AG20443 (cell line): Measurements from ENCODE around the gene GTF2H3.
"Not testable (repeated sequence)": the region's sequence is repeated elsewhere in the genome, so short reads cannot be mapped to it uniquely, and the experiment has no call there.

Source experiments
- DNase-seq: peaks from one replicate; pipeline ENCODE4 v3.0.0; 2012; ENCODE audit warnings: low spot score, mixed read lengths

The GTF2H3 gene

DNA sequence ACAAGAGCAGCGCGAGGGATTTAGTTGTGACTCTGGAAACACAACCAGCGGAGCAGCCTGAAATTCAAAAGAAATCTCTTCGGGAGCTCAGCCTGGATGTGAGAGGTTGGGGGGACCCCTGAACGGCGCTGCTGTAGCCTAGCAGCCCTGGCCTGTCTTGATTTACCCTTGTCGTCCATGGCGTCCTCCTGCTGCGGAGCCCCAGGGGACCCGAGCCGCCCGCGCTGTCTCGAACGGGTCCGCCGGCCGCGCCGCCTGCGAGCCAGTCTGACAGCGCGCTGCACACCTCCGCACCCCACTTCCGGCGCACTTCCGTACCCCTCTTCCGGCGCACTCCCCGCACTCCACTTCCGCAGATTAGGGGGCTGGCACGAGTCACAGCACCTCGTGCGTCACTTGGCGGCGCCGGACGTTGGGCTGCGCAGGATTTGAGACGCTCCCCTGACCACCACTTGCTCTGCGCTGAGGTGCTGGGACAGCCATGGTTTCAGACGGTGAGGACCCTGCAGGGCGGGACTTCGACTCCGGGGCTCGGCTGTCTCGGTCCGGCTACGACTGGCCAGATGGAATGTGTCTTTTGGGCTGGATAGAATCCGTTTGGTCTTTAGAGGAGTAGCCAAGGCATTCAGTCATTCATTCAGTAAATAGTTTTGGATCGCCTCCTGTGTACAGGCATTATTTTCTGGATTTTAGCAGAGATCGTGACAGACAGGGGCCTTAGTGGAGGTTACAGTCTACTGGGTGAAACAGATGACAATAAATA is at the start of gene GTF2H3, which contains the start of gene EIF2B1:
GTF2H3 (plus strand) TSS at position 451 of the 763 bp plus-strand sequence; CDS start at position 482, 31 bp downstream.
EIF2B1 (minus strand) TSS at position 308 of the 763 bp plus-strand sequence; CDS start at position 179, 129 bp downstream.
- peak; percentile 99 for DNase-seq

DNA sequence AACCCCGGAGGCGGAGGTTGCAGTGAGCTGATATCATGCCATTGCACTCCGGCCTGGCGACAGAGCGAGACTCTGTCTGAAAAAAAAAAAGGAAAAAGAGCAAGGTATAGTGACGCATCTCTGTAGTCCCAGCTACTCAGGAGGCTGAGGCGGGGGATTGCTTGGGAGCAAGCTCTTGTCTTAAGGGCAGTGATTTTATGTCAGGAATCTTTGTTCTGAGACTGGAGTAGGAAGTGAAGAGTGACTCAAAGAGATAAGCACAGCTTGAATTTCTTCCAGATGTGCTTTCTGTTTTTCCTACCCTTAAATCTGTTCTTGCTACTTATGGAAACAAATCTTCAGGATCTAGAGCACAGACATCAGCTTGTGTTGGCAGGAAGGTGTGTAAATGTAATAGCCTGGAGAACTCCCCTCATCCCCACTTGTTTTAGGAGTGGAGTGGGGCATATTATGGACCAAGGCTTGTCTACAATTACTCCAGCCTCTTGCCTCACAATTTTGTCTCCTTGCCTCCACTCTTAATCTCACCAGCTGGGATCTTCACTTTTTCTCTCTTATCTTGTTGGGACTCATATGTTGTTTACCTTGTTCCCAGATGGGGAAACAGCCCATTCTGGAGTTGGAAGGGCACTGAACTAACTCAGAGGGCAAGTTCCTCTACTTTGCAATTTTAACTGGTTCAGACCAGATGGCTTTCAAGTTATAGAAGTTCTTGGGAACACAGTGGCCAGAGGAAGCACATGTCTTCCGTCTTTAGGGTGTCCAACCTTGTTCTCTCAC is 41.7 kb upstream of the GTF2H3 start:
- no peak for DNase-seq

DNA sequence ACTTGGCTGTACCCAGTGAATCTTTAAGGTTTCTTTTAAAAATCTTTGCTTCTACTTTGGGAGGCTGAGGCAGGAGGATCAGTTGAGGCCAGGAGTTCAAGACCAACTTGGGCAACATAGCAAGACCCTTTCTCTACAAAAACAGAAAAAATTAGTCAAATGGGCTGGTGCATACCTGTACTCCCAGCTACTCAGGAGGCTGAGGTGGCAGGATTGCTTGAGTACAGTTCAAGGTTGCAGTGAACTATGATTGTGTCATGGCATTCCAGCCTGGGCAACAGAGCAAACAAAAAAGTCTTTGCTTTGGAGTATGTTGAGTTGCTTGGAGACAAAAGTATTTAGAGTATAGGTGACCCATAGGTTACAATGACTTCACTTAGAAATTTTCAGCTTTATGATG is 37.9 kb upstream of the GTF2H3 start:
- DNase-seq: no peak

DNA sequence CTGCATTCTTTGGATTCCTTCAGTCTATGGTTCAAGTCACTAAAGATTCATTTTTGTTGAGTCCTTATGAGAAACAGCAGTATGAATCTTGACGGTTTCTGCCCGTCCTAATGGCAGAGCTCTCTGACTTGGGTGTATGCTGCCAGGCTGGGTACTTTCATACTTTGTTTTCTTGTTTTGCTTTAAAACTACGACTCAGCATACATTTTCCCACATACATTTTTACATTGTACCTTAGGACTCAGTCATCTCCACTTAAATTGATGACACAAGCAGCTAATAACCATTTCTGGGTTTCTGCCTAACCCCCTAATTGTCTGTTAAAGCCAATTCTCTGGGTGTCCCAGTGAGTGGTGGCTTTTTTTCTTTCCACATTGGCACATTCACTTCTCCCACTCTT is 36.5 kb upstream of the GTF2H3 start:
- DNase-seq: no peak

DNA sequence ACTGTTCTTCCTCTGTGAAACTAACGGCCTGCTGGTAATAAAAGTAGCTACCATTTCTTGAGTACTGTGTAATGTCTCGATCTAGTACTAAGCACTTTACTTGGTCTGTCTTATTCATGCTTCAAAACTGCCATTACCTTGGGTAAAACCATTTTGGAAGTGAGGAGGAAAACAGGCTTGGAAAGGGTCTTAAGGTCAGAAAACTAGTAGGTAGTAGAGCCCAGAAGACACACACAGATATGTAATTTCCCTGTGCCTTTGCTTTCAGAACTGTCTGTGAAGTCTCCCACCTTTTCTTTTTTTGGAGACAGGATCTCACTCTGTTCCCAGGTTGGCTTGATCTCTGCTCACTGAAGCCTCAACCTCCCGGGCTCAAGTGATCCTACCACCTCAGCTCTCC is 35.1 kb upstream of the GTF2H3 start:
- DNase-seq: no peak

DNA sequence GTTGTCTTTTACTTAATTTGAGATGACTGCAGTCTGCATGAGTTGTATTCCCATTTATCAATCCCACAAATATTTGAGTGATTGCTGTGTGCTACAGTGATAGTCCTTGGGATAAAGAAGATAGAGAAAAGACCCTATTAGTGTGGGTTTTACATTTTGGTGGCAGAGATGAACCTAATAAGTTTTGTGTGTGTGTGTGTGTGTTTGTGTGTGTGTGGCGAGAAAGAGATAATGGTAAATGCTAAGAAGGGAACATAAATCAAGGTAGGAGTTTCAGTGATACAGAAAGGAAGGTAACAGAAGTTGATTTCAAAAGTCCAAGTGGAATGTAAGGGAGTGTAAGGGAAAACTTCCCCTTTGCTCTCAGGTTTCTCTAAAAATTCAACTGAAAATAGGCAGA is 34.3 kb upstream of the GTF2H3 start:
- no peak for DNase-seq

DNA sequence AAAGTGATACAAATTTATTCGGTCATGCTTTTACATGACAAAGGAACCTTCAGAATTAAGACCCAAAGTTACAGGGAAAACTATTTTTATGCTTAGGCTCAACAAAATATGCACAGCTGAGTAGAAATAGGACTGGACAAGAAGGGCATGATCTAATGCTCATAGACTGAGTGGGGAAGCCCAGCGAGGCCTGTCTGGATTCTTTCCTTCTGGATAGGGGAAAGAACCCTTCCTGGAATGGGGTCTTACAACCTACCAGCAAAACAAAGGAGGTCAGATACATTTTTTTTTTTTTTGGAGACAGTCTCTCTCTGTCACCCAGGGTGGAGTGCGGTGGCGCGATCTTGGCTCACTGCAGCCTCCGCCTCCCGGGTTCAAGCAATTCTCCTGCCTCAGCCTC is 33.9 kb upstream of the GTF2H3 start:
- no peak for DNase-seq

DNA sequence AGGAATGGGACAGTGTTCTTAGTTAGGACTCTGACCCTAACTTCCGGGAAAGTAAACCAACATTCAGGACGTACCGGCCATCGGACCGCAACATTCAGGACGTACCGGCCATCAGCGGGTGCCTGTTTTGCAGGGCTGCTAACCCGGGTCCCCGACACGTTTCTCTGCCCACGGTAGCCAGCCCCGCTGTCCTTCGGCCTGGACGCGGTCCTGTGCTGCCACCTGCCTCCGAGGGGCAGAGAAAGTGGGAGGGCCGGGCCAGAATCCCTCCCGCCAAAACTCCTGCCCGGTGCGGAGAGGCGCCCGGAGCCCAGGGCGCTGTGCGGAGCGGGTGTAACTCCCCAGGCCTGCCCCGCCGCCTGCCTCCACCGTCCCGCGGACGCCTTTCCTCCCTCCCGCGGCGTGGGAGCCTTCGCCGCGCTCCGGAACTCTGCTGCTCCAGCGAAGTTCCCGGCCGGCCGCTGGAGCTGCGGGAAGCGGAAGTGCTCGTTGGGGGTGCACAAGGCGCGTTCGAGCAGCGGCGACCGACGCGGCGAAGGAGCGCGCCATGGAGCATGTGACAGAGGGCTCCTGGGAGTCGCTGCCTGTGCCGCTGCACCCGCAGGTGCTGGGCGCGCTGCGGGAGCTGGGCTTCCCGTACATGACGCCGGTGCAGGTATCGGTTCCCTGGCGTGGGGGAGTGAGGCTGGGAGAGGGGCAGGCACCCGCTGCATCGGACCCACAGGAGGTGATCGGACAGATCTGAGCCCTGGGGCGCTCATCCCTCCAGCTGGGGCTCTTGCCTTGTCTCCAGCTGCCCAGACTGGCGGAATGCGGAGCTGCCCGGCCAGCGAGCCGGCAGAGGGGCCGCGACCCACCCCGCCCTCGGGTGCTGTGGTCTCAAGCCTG is 31.8 kb upstream of the GTF2H3 start, which contains the start of gene DDX55:
DDX55 (plus strand) TSS at position 498 of the 888 bp plus-strand sequence; CDS start at position 548, 50 bp downstream.
- peak; percentile 93 for DNase-seq

DNA sequence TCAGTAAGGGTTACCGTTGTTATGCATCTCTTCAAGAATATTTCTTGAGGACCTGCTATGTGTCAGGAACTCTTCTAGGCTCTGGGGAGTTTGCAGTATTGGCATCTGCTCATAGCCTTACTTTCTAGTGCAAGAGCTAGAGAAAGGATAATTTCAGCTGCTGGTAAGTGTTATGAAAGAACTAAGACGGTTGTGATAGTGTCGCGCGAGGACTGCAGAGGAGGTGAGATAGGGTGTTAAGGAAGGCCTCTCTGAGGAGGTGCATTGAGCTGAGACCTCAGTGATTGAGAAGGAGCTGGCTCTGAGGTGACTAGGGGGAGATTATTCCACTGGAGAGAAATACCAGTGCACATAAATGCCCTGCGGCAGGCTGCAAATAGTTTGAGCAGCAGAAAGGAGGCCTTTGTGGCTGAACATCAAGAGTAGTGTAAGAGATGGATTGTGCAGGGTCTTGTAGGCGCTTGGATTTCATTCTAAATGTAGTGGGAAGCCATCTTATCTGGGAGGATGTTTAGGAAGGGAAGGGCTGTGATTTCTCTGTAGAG is 30.9 kb upstream of the GTF2H3 start:
- no peak for DNase-seq

DNA sequence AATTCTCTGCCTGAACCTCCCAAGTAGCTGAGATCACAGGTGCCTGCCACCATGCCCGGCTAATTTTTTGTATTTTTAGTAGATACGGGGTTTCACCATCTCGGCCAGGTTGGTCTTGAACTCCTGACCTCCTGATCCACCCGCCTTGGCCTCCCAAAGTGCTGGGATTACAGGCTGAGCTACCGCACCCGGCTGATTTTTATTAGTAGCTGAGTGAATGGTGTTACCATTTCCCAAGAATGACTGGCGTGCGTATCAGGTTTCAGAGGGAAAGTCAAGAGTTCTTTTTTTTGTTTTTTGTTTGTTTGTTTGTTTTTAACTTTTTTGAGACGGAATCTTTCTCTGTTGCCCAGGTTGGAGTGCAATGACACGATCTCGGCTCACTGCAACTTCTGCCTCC is 30.1 kb upstream of the GTF2H3 start:
- not testable (repeated sequence) for DNase-seq

DNA sequence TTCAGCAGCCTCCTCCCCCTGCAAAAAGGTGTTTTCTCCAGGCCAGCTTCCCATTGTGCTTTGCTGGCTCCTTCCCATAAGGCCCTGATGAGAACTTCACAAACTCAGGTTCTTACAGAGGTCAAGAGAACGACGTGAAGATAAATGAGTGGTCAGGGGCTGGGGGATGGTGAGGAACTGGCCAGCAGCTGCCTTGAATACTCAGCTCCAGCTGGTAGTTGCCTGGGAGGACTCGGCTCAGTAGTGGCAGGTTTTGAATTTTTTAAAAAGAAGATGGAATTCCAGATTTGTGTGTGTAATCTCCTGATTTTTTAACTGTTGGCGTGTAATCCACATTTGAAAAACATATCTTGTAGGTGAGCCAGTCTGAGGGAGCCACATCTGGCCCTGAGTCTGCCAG is 25.9 kb upstream of the GTF2H3 start:
- no peak for DNase-seq

DNA sequence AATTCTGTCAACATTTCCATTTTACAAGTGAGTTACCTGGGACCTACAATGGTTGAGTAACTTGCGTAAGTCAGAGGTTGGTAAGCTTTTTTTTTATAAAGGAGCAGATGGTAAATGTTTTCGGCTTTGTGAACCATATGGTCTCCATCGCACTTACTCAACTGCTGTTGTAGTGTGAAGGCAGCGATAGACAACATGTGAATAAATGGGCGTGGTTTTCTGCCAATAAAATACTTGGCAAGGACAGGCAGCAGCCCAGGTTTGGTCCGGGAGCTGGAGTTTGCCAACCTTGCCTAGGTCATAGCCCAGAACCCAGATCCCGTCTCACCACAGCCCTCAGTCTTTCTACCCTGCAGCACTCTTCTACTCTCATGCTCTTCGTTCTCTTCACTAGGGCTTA is 25.4 kb upstream of the GTF2H3 start:
- DNase-seq: no peak

DNA sequence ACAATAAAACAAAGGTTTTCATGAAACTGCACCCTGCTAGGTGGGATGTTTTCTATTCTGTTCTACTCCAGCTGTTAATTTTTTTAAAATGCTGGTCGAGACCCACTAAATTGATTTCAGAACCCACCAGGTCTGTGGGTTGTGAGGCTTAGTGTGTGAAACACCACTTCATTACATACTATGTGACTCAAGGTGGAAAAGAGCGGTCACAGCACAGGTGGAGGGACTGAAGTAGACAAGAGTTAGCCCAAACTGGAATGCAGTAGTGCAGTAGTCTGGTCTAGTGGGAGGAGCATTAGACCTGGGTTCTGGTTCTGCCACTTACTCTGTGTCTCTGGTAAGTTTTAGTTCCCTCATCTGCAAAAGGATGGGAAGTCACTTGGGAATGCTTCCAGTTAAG is 19.5 kb upstream of the GTF2H3 start:
- DNase-seq: no peak

DNA sequence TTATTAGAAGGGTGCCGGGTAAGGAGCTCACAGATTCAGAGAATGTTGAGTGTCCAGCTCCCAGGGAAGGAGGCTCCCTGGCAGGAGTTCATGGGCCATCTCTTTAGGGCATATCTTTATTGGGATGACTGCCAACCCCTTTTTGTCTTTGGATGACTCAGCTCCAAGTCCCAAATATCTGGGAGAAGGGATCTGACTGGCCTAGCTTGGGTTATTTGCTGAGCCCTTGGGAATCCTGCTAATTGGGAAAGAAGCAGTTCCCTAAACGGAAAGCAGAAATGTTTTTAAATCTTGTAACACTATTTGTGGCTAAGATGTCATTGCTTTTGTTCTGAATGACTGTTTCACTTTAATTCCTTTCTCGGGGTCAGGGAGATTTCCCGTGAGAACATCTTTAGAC is 19.1 kb upstream of the GTF2H3 start:
- DNase-seq: peak; percentile 74

DNA sequence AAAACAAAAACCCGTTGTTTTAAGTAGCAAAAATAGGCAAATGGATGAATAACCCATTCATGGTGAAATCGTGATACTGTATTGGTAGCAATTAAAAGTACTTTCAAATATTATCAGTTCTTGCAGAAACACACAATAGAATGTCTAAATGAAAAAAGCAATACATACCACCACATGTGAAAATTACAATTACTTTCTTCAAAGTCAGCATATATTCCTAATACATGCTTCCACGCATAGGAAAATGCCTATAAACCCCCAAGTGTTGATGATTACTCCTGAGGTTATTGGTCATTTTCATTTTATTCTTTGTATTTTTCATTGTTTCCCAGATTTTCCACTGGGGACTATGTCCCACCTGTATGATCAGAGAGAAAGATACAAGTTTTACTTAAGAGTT is 16.5 kb upstream of the GTF2H3 start:
- DNase-seq: no peak

DNA sequence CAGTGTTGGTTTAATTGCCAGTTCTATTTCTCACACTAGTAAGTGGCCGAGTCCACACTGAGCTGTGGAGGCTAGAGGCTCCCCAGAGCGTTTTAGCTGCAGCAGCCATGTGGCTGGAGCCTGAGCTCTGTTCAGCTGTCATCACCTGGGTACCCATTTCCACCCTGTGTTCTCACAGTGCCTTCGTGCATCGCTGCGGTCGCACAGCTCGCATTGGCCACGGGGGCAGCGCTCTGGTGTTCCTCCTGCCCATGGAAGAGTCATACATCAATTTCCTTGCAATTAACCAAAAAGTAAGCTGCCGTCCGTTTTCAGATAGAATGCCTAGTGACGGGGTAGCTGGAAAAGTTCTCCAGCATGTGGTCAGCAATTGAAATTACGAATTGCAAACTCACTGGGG is 16.0 kb upstream of the GTF2H3 start:
- no peak for DNase-seq

DNA sequence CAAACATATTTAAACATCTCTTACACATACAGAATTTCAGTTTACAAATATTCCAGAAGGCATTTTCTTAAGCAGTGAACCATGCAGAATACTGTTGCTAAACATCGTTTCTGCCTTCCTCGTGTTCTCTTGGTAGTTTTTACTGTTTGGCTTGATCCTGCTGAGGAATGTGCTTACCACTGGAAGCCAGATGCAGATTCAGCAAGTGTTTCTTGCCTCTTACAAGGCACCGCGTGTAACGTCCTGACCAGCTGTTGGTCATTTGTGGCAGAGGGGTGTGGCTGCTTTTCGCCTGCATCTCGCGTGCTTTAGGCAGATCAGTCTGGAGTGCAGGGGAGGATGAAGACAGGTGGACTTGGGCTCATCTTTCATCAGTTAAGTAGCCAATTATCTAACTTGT is 12.5 kb upstream of the GTF2H3 start:
- DNase-seq: no peak

DNA sequence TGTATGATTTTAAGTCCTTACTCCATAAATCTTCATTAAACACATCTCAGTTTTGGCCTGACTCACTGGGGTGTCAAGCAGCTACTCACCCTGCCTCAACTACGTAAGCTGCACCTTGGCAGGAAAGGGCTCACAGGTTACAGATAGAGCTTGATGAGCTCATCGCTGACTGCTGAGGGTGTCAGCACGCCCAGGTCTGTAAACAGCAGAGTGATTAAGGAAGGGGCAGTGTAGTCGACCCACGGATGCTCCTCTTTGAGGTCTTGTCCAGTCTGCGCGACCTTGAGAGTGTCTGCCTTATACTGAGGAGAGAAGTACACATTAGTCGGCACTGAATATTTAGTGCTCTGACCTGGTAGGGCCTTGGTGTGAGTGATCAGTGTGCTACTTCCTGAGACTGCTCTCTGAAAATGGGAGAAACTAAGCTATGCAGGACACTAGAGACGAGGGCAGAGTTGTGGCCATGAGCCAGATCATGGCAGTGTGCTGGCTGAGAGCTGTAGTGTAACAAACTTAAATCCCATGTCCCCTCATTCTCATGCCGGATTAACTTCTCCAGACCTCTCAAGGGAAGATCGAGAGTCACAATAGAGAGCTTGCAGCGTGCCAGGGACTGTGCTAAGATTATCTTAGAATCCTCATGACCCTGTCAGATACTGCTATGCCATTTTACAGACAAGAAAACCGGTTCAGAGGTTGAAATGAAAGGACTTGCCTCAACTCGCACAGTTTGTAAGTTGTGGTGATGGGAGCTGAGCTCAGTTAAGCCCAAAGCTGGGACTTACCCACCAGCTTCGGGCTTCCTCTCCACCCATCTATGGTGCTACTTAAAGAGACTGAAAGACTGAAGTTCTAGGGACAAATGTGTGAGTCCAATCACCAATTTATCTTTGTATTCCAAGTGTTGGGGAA is 11.8 kb upstream of the GTF2H3 start:
- no peak for DNase-seq

DNA sequence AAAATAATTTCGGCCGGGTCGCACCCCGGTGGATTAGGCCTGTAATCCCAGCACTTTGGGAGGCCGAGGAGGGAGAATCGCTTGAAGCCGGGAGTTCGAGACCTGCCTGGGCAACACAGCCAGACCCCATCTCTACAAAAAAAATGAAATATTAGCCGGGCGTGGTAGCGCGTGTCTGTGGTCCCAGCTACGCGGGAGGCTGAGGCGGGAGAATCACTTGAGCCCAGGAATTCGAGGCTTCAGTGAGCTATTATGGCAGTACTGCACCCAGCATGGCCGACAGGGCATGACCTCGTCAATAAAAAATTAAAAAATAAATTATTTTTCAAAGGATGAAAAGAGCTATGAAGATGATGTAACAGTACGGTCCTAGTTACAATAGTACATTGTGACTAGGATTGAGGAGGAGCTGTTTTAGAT is 523 bp downstream of the GTF2H3 start:
- DNase-seq: no peak

DNA sequence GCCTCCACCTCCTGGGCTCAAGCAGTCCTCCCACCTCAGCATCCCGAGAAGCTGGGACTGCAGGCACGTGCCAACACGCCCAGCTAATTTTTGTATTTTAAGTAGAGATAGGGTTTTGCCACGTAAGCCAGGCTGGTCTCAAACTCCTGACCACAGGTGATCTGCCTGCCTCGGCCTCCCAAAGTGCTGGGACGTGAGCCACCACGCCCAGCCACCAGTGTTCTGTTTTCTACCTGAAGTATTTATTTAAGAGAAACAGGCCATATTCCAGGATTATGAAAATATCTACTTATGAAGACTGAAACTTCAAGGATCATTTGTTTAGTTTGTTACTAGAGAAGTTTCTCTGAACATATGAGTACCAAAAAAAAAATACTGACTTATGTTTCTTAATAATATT is 10.3 kb downstream of the GTF2H3 start:
- no peak for DNase-seq

DNA sequence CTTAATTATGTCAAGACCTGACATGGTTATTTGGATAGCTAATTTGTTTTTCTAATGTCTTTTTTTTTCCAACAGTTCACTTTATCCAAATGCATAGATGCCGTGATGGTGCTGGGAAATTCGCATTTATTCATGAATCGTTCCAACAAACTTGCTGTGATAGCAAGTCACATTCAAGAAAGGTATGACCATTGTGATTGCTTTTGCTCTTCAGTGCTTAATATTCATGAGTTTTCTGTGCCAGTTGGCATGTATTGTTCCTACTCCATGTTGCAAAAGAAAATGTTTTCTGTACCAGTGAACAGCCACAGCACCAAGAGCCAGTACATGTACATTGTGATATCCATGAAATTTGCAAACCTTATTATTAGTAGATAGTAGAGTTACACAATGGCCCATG is 11.8 kb downstream of the GTF2H3 start:
- DNase-seq: no peak
